SK-N-MC (cell line): ENCODE results near the gene SLAMF9.

ENCODE experiments used
- DNase-seq: peaks from one replicate; pipeline ENCODE4 v3.0.0-alpha.2; 2011; ENCODE audit warnings: low read depth, low spot score
- H3K27ac ChIP-seq: fragments of 200-600 bp; sonication (generic); 2 replicates; pipeline ENCODE4 v1.5.1; 2016; ENCODE audit warnings: mixed run types
- H3K36me3 ChIP-seq: fragments of 200-600 bp; sonication (generic); 2 replicates; pipeline ENCODE4 v1.6.1; 2017; ENCODE audit warnings: antibody characterized with exemption, low read length, mixed read lengths; ENCODE audit not compliant: insufficient read depth
- H3K4me3 ChIP-seq: fragments of 200-600 bp; sonication (generic); 2 replicates; pipeline ENCODE4 v1.5.1; 2016
- H3K9ac ChIP-seq: fragments of 200-600 bp; sonication (generic); 2 replicates; pipeline ENCODE4 v1.8.0; 2017; ENCODE audit warnings: mixed run types, mixed read lengths; ENCODE audit not compliant: insufficient read length
- H3K9me3 ChIP-seq: fragments of 200-600 bp; sonication (generic); 2 replicates; pipeline ENCODE4 v1.6.1; 2017; ENCODE audit warnings: low read depth, mild to moderate bottlenecking, antibody characterized with exemption, low read length, moderate library complexity, mixed read lengths
- EZH2 ChIP-seq: fragments of 200-600 bp; sonication (generic); IDR thresholded peaks from one replicate; pipeline ENCODE4 v1.6.1; 2017; ENCODE audit warnings: antibody characterized with exemption
- FOXP2 ChIP-seq: optimal IDR thresholded peaks from 2 replicates; pipeline ENCODE3; 2011; ENCODE audit warnings: mild to moderate bottlenecking, moderate library complexity; ENCODE audit not compliant: insufficient read depth; ENCODE audit errors: extremely low read length, control extremely low read depth
- POLR2AphosphoS5 ChIP-seq: IDR thresholded peaks from 2 replicates; pipeline ENCODE4 v1.6.1; 2012; ENCODE audit warnings: mild to moderate bottlenecking, low read depth, low read length, borderline replicate concordance

The SLAMF9 gene

GRCh38 chr1:159959451-159959850 lies 5.4 kb upstream of the SLAMF9 start:
- no peaks in the 10 kb centered on the region for H3K9me3 ChIP-seq

GRCh38 chr1:159958719-159959380 lies 4.8 kb upstream of the SLAMF9 start:
- no peak overlapping the region for H3K9ac ChIP-seq
- DNase-seq, result no peak
- H3K9me3 ChIP-seq, result no peaks in the 10 kb centered on the region
- H3K36me3 ChIP-seq, result no peaks in the 10 kb centered on the region
- no peak overlapping the region for H3K4me3 ChIP-seq
- TF ChIP-seq FOXP2 (no peak), POLR2AphosphoS5 (no peak), EZH2 (no peak)
- H3K27ac ChIP-seq, result no peak overlapping the region

More at GRCh38 chr1:159959451-159959850, 5.4 kb upstream of the SLAMF9 start:
- Histone ChIP-seq H3K9ac (no peak overlapping the region), H3K4me3 (no peak overlapping the region), H3K27ac (no peak overlapping the region), H3K36me3 (no peaks in the 10 kb centered on the region)
- DNase-seq, result no peak
- TF ChIP-seq POLR2AphosphoS5 (no peak), EZH2 (no peak), FOXP2 (no peak)

GRCh38 chr1:159957824-159958268 lies 3.8 kb upstream of the SLAMF9 start:
- no peak overlapping the region for H3K9ac ChIP-seq
- H3K9me3 ChIP-seq, result no peaks in the 10 kb centered on the region
- no peak for DNase-seq
- no peak for TF ChIP-seq EZH2
- no peak for TF ChIP-seq POLR2AphosphoS5
- TF ChIP-seq FOXP2, result no peak
- H3K36me3 ChIP-seq, result no peaks in the 10 kb centered on the region
- H3K4me3 ChIP-seq, result no peak overlapping the region
- H3K27ac ChIP-seq, result no peak overlapping the region

GRCh38 chr1:159955456-159955855 lies 1.4 kb upstream of the SLAMF9 start:
- Histone ChIP-seq H3K9me3 (no peaks in the 10 kb centered on the region), H3K36me3 (no peaks in the 10 kb centered on the region), H3K9ac (no peak overlapping the region), H3K4me3 (no peak overlapping the region), H3K27ac (no peak overlapping the region)
- DNase-seq, result no peak
- TF ChIP-seq POLR2AphosphoS5 (no peak), FOXP2 (no peak), EZH2 (no peak)

- Histone ChIP-seq H3K9me3 (no peaks in the 10 kb centered on the region), H3K4me3 (no peak overlapping the region), H3K27ac (no peak overlapping the region), H3K36me3 (no peaks in the 10 kb centered on the region), H3K9ac (no peak overlapping the region)
- no peak for TF ChIP-seq EZH2
- TF ChIP-seq POLR2AphosphoS5, result no peak
- no peak for TF ChIP-seq FOXP2
- no peak for DNase-seq
Observed at GRCh38 chr1:159952932-159953331, 1.1 kb downstream of the SLAMF9 start.

- Histone ChIP-seq H3K9ac (no peak overlapping the region), H3K36me3 (no peaks in the 10 kb centered on the region), H3K4me3 (no peak overlapping the region), H3K9me3 (no peaks in the 10 kb centered on the region), H3K27ac (no peak overlapping the region)
- no peak for TF ChIP-seq POLR2AphosphoS5
- TF ChIP-seq FOXP2, result no peak
- TF ChIP-seq EZH2, result no peak
- DNase-seq, result no peak
Observed at GRCh38 chr1:159951551-159951950, 2.5 kb downstream of the SLAMF9 start.

GRCh38 chr1:159951016-159951415 lies 3.0 kb downstream of the SLAMF9 start:
- no peak overlapping the region for H3K27ac ChIP-seq
- H3K36me3 ChIP-seq, result no peaks in the 10 kb centered on the region
- H3K9ac ChIP-seq, result no peak overlapping the region
- no peak overlapping the region for H3K4me3 ChIP-seq
- H3K9me3 ChIP-seq, result no peaks in the 10 kb centered on the region
- TF ChIP-seq FOXP2 (no peak), POLR2AphosphoS5 (no peak)
- no peak for DNase-seq

- Histone ChIP-seq H3K27ac (no peak overlapping the region), H3K36me3 (no peaks in the 10 kb centered on the region), H3K9me3 (no peaks in the 10 kb centered on the region), H3K4me3 (no peak overlapping the region), H3K9ac (no peak overlapping the region)
- no peak for DNase-seq
- no peak for TF ChIP-seq EZH2
Observed at GRCh38 chr1:159949981-159950381, 4.1 kb downstream of the SLAMF9 start.

GRCh38 chr1:159949123-159949522 lies 4.9 kb downstream of the SLAMF9 start:
- no peaks in the 10 kb centered on the region for H3K36me3 ChIP-seq
- TF ChIP-seq EZH2, result no peak
- DNase-seq, result no peak
- no peak overlapping the region for H3K4me3 ChIP-seq
- no peak overlapping the region for H3K9ac ChIP-seq
- no peak overlapping the region for H3K27ac ChIP-seq
- H3K9me3 ChIP-seq, result no peaks in the 10 kb centered on the region
